ENCODE results near the gene SULF2. TPM values are rescaled to one million over a fixed set of nuclear protein-coding genes. Genes with fewer than 3 reads are reported as not detected.

Gene SULF2
- total and polyA plus RNA-seq, 2 donors (not counting 1 experiment from before 2014, with no cell fraction given) = 1.2 to 1.7 TPM

- Histone ChIP-seq H3K9ac (ENCODE audit: low read length) (no peak overlapping the region), H3K4me2 (replicated peaks; ENCODE audit: low read depth, low read length, poor library complexity, severe bottlenecking) (no peak overlapping the region), H3K9me3 (ENCODE audit: control extremely low read depth in 1 of 3, control insufficient read depth in 2 of 3, insufficient read depth in 1 of 3, low read length in 2 of 3) (peaks cover 0 to 1% (median 0%) of the 10 kb centered on the region in 3 donors), H3K27ac (ENCODE audit: low read length in 2 of 2) (peak overlapping the region in 1 of 2 donors; percentile 72), H3K27me3 (replicated peaks in 1 of 4; ENCODE audit: control extremely low read depth in 1 of 4, control insufficient read depth in 3 of 4, insufficient read depth in 4 of 4, low read length in 3 of 4) (no peaks in the 10 kb centered on the region), H4K20me1 (ENCODE audit: control insufficient read depth, insufficient read depth, low read length, poor library complexity, severe bottlenecking) (peaks cover 46% of the 10 kb centered on the region), H3K79me2 (ENCODE audit: control insufficient read depth, insufficient read depth, low read length) (peaks cover 88% of the 10 kb centered on the region), H3K36me3 (replicated peaks in 1 of 2; ENCODE audit: control extremely low read depth in 1 of 2, control insufficient read depth in 1 of 2, extremely low read depth in 1 of 2, insufficient read depth in 2 of 2, low read length in 1 of 2) (peaks cover 15 to 48% of the 10 kb centered on the region in 2 experiments), H3K4me3 (ENCODE audit: control extremely low read depth in 1 of 5, extremely low read depth in 1 of 5, insufficient read depth in 1 of 5, low read depth in 2 of 5, low read length in 4 of 5) (no peak overlapping the region), H3K4me1 (ENCODE audit: control insufficient read depth in 2 of 2, insufficient read depth in 2 of 2, low read length in 2 of 2) (peaks cover 6 to 8% of the 10 kb centered on the region in 2 donors), H2AFZ (ENCODE audit: insufficient read depth, low read depth, low read length, poor library complexity, severe bottlenecking) (no peak overlapping the region)
- Mint-ChIP-seq H3K9me3 (ENCODE audit: insufficient read depth) (no peaks in the 10 kb centered on the region), H3K4me3 (no peak overlapping the region), H3K27me3 (no peaks in the 10 kb centered on the region), H3K27ac (peak overlapping the region; percentile 28), H3K4me1 (peaks cover 30% of the 10 kb centered on the region)
- ChIA-PET POLR2A (interaction anchor here (0.6 to 1.0 kb wide), 3 partner anchors 119 to 293 kb away, joined by 3 to 4 read pairs (median 3); no protein-coding TSS in a partner anchor), CTCF (interaction anchor here (0.6 to 6.1 kb wide), 58 partner anchors 9 to 425 kb away, joined by 3 to 104 read pairs (median 4); no protein-coding TSS in a partner anchor)
- intact Hi-C loops (cut with micrococcal nuclease) = loop anchor here (1.0 kb wide), 4 partner anchors 11 to 425 kb away; no protein-coding TSS in a partner anchor
- TF ChIP-seq CTCF (IDR thresholded peaks at IDR 0.05) = peak; percentile 94
- TF ChIP-seq EZH2 (IDR thresholded peaks at IDR 0.05; ENCODE audit: borderline replicate concordance, insufficient read depth, low read depth, low read length, poor library complexity, severe bottlenecking) = no peak
- peak; percentile 68 for DNase-seq
- peak; percentile 31 for ATAC-seq (ENCODE audit: low read depth)
- no CpG with 5 or more reads among the region's 8 CpGs for WGBS (ENCODE audit: insufficient coverage)
These were observed 164.2 kb downstream of the SULF2 start for GRCh38 chr20:47620808-47621805.
